Measurements from ENCODE around the gene EMX2.

- TF ChIP-seq CTCF (IDR thresholded peaks at IDR 0.05) (no peak), EZH2phosphoT487 (IDR thresholded peaks at IDR 0.05) (no peak)
Measured at GRCh38 chr10:117516681-117517080, 25.9 kb upstream of the EMX2 start.

All from neural progenitor cell (in vitro differentiated cells).